A673 (cell line): Measurements from ENCODE around the gene OSTF1. TPM values are rescaled to one million over a fixed set of nuclear protein-coding genes. Genes with fewer than 3 reads are reported as not detected.

Source experiments
- BruUV-seq: library from RNA; stranded (reverse); fragments of 400-500 nt; replicated peaks from 2 replicates; lab custom pipeline; 2021; lab: Mats Ljungman, UMichigan
- CTCF ChIA-PET: fragments of 300-600 bp; sonication (Branson Sonifier 250); formaldehyde crosslinking; loops from one replicate; lab custom pipeline; 2022; ENCODE audit warnings: antibody characterized with exemption; lab: Charles Lee
- POLR2A ChIA-PET: fragments of 300-600 bp; sonication (Branson Sonifier 250); formaldehyde crosslinking; loops from one replicate; lab custom pipeline; 2022; ENCODE audit warnings: antibody characterized with exemption; ENCODE audit not compliant: low non-redundant PET; lab: Charles Lee
- DNase-seq: peaks from one replicate; pipeline ENCODE4 v3.0.0-alpha.2; 2015; ENCODE audit warnings: low spot score
- H3K27ac ChIP-seq: fragments of 200-600 bp; sonication (generic); 2 replicates; pipeline ENCODE4 v1.5.1; 2016; ENCODE audit warnings: mixed run types, low read depth, mild to moderate bottlenecking, mixed read lengths, antibody characterized with exemption, low read length; ENCODE audit not compliant: poor library complexity, severe bottlenecking
- H3K27me3 ChIP-seq: fragments of 200-600 bp; sonication (generic); replicated peaks from 2 replicates; pipeline ENCODE4 v1.6.1; 2017; ENCODE audit warnings: mixed run types, low read depth, mild to moderate bottlenecking, mixed read lengths, antibody characterized with exemption, low read length; ENCODE audit not compliant: insufficient read depth, poor library complexity
- H3K36me3 ChIP-seq: fragments of 200-600 bp; sonication (generic); 2 replicates; pipeline ENCODE4 v1.6.1; 2016; ENCODE audit warnings: mixed run types, mild to moderate bottlenecking, mixed read lengths, antibody characterized with exemption, low read length; ENCODE audit not compliant: insufficient read depth, poor library complexity, severe bottlenecking
- H3K4me1 ChIP-seq: fragments of 200-600 bp; sonication (generic); 2 replicates; pipeline ENCODE4 v1.6.1; 2017; ENCODE audit warnings: mixed run types, mild to moderate bottlenecking, mixed read lengths, antibody characterized with exemption, low read length; ENCODE audit not compliant: insufficient read depth, poor library complexity, severe bottlenecking
- H3K4me3 ChIP-seq: fragments of 200-600 bp; sonication (generic); 2 replicates; pipeline ENCODE4 v1.5.1; 2016; ENCODE audit warnings: low read depth, mixed run types, mild to moderate bottlenecking, mixed read lengths, low read length; ENCODE audit not compliant: poor library complexity, severe bottlenecking
- H3K9me3 ChIP-seq: fragments of 200-600 bp; sonication (generic); 2 replicates; pipeline ENCODE4 v1.6.1; 2016; ENCODE audit warnings: mixed run types, low read depth, mild to moderate bottlenecking, mixed read lengths, antibody characterized with exemption, low read length; ENCODE audit not compliant: poor library complexity, severe bottlenecking
- CTCF ChIP-seq: fragments of 300-800, 200-600 bp; sonication (generic); conservative IDR thresholded peaks from 2 replicates; pipeline ENCODE4 v1.5.1; 2017; ENCODE audit warnings: low read depth, mild to moderate bottlenecking, antibody characterized with exemption, low read length, moderate library complexity, mixed read lengths
- EZH2 ChIP-seq: fragments of 200-600 bp; sonication (generic); IDR thresholded peaks from 2 replicates; pipeline ENCODE4 v1.6.1; 2017; ENCODE audit warnings: borderline replicate concordance, low read depth, mild to moderate bottlenecking, mixed read lengths, antibody characterized with exemption, low read length; ENCODE audit not compliant: poor library complexity, severe bottlenecking
- intact Hi-C: fragments of 100-400 bp; cut with micrococcal nuclease; formaldehyde crosslinking; loops from one replicate; pipeline ENCODE4 v1.10.0; 2022; ENCODE audit not compliant: unreplicated experiment
- total RNA-seq: library from RNA; stranded (reverse); gene quantifications from 2 replicates; pipeline ENCODE4 v1.2.3, GENCODE V29; 2021

The OSTF1 gene
- total RNA-seq, 1 experiment from 2014 or later, result 2.3 TPM

GRCh38 chr9:75188756-75189155 lies 100.4 kb downstream of the OSTF1 start:
- no peak for DNase-seq
- Histone ChIP-seq H3K9me3 (no peaks in the 10 kb centered on the region), H3K4me3 (no peak overlapping the region), H3K27me3 (peaks cover 11% of the 10 kb centered on the region), H3K4me1 (no peaks in the 10 kb centered on the region), H3K27ac (no peak overlapping the region), H3K36me3 (no peaks in the 10 kb centered on the region)
- no TSS peak for BruUV-seq
- POLR2A ChIA-PET, result no interaction called here
- CTCF ChIA-PET, result no interaction called here
- no peak for TF ChIP-seq CTCF
- TF ChIP-seq EZH2, result no peak
- intact Hi-C loops, result loop anchor here (5.0 kb wide), 2 partner anchors 416 to 1514 kb away; no protein-coding TSS in a partner anchor

- ChIA-PET POLR2A (no interaction called here), CTCF (no interaction called here)
- no peak overlapping the region for H3K4me3 ChIP-seq
- no peaks in the 10 kb centered on the region for H3K9me3 ChIP-seq
- peaks cover 19% of the 10 kb centered on the region for H3K27me3 ChIP-seq
- no TSS peak for BruUV-seq
- H3K4me1 ChIP-seq, result no peaks in the 10 kb centered on the region
- intact Hi-C loops, result no loop called here
- H3K36me3 ChIP-seq, result no peaks in the 10 kb centered on the region
- no peak for TF ChIP-seq CTCF
- no peak for TF ChIP-seq EZH2
- no peak for DNase-seq
- no peak overlapping the region for H3K27ac ChIP-seq
These were observed 102.4 kb downstream of the OSTF1 start for GRCh38 chr9:75190762-75191161.

Other genes starting within 250 kb of the OSTF1 start
- 0.06 TPM in 1 of 2 replicates, not detected in the other for gene TRPM6, start 200.6 kb upstream of the OSTF1 start, total RNA-seq
- gene C9orf40, start 135.6 kb upstream of the OSTF1 start, total RNA-seq, result 11.9 and 16.8 TPM in 2 replicates
- gene CARNMT1, start 60.2 kb upstream of the OSTF1 start, total RNA-seq, result 14.7 and 17.4 TPM in 2 replicates
- 0.67 and 0.70 TPM in 2 replicates for gene NMRK1, start 359 bp upstream of the OSTF1 start, total RNA-seq